IMR-90 (cell line): ENCODE measurements around the gene PTPN23. TPM values are rescaled to one million over a fixed set of nuclear protein-coding genes. Genes with fewer than 3 reads are reported as not detected.

Experiments
- ATAC-seq: fragments of 200-7000 bp; cut with Tn5 transposase; 2 replicates; pipeline ENCODE4 v1.9.1; 2020; ENCODE audit warnings: low read depth, mild to moderate bottlenecking, moderate library complexity
- BruUV-seq: library from RNA; stranded (reverse); fragments of 400-500 nt; replicated peaks from 2 replicates; lab custom pipeline; 2021; lab: Mats Ljungman, UMichigan
- CTCF ChIA-PET: fragments of 300-600 bp; formaldehyde crosslinking; extraction: SDS; loops from one replicate; lab custom pipeline; 2021; ENCODE audit warnings: antibody characterized with exemption; lab: Yijun Ruan, JAX
- POLR2A ChIA-PET: fragments of 300-600 bp; sonication (Branson Sonifier 250); formaldehyde crosslinking; loops from one replicate; lab custom pipeline; 2022; ENCODE audit warnings: antibody characterized with exemption; ENCODE audit not compliant: unreplicated experiment; lab: Charles Lee
- DNase-seq: peaks from one replicate; pipeline ENCODE4 v3.0.0; 2013
- H2AFZ ChIP-seq: replicated peaks from 2 replicates; pipeline ENCODE3; 2013; ENCODE audit warnings: low read length, mild to moderate bottlenecking; ENCODE audit not compliant: poor library complexity
- H2AK5ac ChIP-seq: 2 replicates; pipeline ENCODE4 v1.6.1; 2013; ENCODE audit warnings: low read depth, low read length, inconsistent platforms
- H2AK9ac ChIP-seq: replicated peaks from 2 replicates; pipeline ENCODE3; 2013; ENCODE audit warnings: mild to moderate bottlenecking, low read depth, low read length, moderate library complexity; ENCODE audit not compliant: poor library complexity
- H2BK120ac ChIP-seq: 2 replicates; pipeline ENCODE4 v1.6.1; 2013; ENCODE audit warnings: low read depth, low read length, inconsistent platforms
- H2BK15ac ChIP-seq: 3 replicates; pipeline ENCODE4 v1.6.1; 2013; ENCODE audit warnings: low read depth, low read length, inconsistent platforms
- H2BK20ac ChIP-seq: 2 replicates; pipeline ENCODE4 v1.6.1; 2013; ENCODE audit warnings: low read depth, mild to moderate bottlenecking, inconsistent platforms, low read length, moderate library complexity
- H2BK5ac ChIP-seq: 2 replicates; pipeline ENCODE4 v1.6.1; 2013; ENCODE audit warnings: mild to moderate bottlenecking, low read depth, low read length, inconsistent platforms; ENCODE audit not compliant: poor library complexity, severe bottlenecking
- H3K14ac ChIP-seq: replicated peaks from 2 replicates; pipeline ENCODE4 v1.6.1; 2013; ENCODE audit warnings: low read depth, low read length, inconsistent platforms
- H3K18ac ChIP-seq: 2 replicates; pipeline ENCODE4 v1.6.1; 2013; ENCODE audit warnings: low read depth, low read length, control low read depth
- H3K23ac ChIP-seq: 2 replicates; pipeline ENCODE4 v1.6.1; 2013; ENCODE audit warnings: low read depth, low read length, inconsistent platforms
- H3K27ac ChIP-seq: 2 replicates; pipeline ENCODE4 v1.5.1; 2013; ENCODE audit warnings: mild to moderate bottlenecking, control low read depth, low read length; ENCODE audit not compliant: insufficient read depth
- H3K27me3 ChIP-seq: 2 replicates; pipeline ENCODE4 v1.6.1; 2013; ENCODE audit warnings: low read length; ENCODE audit not compliant: control insufficient read depth, insufficient read depth
- H3K36me3 ChIP-seq: 2 replicates; pipeline ENCODE4 v1.6.1; 2013; ENCODE audit warnings: low read length, mixed read lengths; ENCODE audit not compliant: control insufficient read depth, insufficient read depth
- H3K4ac ChIP-seq: 2 replicates; pipeline ENCODE4 v1.6.1; 2013; ENCODE audit warnings: low read depth, low read length, inconsistent platforms
- H3K4me1 ChIP-seq: 2 replicates; pipeline ENCODE4 v1.6.1; 2013; ENCODE audit warnings: low read length, mixed read lengths; ENCODE audit not compliant: control insufficient read depth, insufficient read depth
- H3K4me2 ChIP-seq: 2 replicates; pipeline ENCODE4 v1.6.1; 2013; ENCODE audit warnings: low read depth, mild to moderate bottlenecking, control low read depth, low read length, moderate library complexity
- H3K4me3 ChIP-seq: 2 replicates; pipeline ENCODE4 v1.5.1; 2013; ENCODE audit warnings: low read depth, mild to moderate bottlenecking, control low read depth, low read length, moderate library complexity; ENCODE audit not compliant: insufficient read depth
- H3K56ac ChIP-seq: 2 replicates; pipeline ENCODE4 v1.6.1; 2013; ENCODE audit warnings: low read length, inconsistent platforms; ENCODE audit not compliant: insufficient read depth; ENCODE audit errors: extremely low read depth
- H3K79me1 ChIP-seq, 2 experiments: 2 replicates each; pipeline ENCODE4 v1.6.1; 2013; ENCODE audit warnings: low read length in 2 of 2, inconsistent platforms in 1 of 2, low read depth in 1 of 2
- H3K9ac ChIP-seq: 2 replicates; pipeline ENCODE4 v1.6.1; 2013; ENCODE audit warnings: low read depth, low read length, control low read depth
- H3K9me1 ChIP-seq: 2 replicates; pipeline ENCODE4 v1.6.1; 2013; ENCODE audit warnings: low read length, inconsistent platforms; ENCODE audit not compliant: insufficient read depth
- H3K9me3 ChIP-seq: 2 replicates; pipeline ENCODE4 v1.6.1; 2013; ENCODE audit warnings: low read length; ENCODE audit not compliant: control insufficient read depth, insufficient read depth
- H4K20me1 ChIP-seq: 2 replicates; pipeline ENCODE4 v1.6.1; 2013; ENCODE audit warnings: low read length, inconsistent platforms; ENCODE audit not compliant: insufficient read depth
- H4K5ac ChIP-seq: 2 replicates; pipeline ENCODE4 v1.6.1; 2013; ENCODE audit warnings: mild to moderate bottlenecking, low read depth, low read length, control low read depth
- H4K8ac ChIP-seq, 2 experiments: 2 replicates each; pipeline ENCODE4 v1.6.1; 2013; ENCODE audit warnings: low read depth in 2 of 2, low read length in 2 of 2, control low read depth in 1 of 2, inconsistent platforms in 1 of 2
- H4K91ac ChIP-seq: 2 replicates; pipeline ENCODE4 v1.6.1; 2013; ENCODE audit warnings: low read depth, low read length, inconsistent platforms; ENCODE audit not compliant: insufficient read depth
- CEBPB ChIP-seq: IDR thresholded peaks from 2 replicates; pipeline ENCODE4 v1.6.1; 2012; ENCODE audit warnings: low read depth, low read length, improper control_type of control experiment
- FOS ChIP-seq: fragments of 150-350 bp; IDR thresholded peaks from 2 replicates; pipeline ENCODE4 v1.6.1; 2016; ENCODE audit warnings: low read depth, low read length
- POLR2A ChIP-seq: IDR thresholded peaks from 2 replicates; pipeline ENCODE4 v1.6.1; 2012; ENCODE audit warnings: mild to moderate bottlenecking, low read depth, low read length
- RAD21 ChIP-seq: IDR thresholded peaks from 2 replicates; pipeline ENCODE4 v1.6.1; 2012; ENCODE audit warnings: low read length, improper control_type of control experiment
- RCOR1 ChIP-seq: IDR thresholded peaks from 2 replicates; pipeline ENCODE4 v1.6.1; 2012; ENCODE audit warnings: mild to moderate bottlenecking, low read length, improper control_type of control experiment; ENCODE audit not compliant: insufficient replicate concordance
- RFX5 ChIP-seq: IDR thresholded peaks from 2 replicates; pipeline ENCODE4 v1.8.0; 2012; ENCODE audit warnings: low read depth, mild to moderate bottlenecking, low read length, moderate library complexity
- SMC3 ChIP-seq: fragments of 150-350 bp; IDR thresholded peaks from 2 replicates; pipeline ENCODE4 v1.6.1; 2016; ENCODE audit warnings: low read depth, mild to moderate bottlenecking, antibody characterized with exemption, low read length, moderate library complexity
- WGBS, 2 experiments: methylation state at CpG; one replicate each; pipeline versions ENCODE4 v1.1.5 to v1.1.7; 2013; ENCODE audit warnings: missing lambda C conversion rate in 2 of 2; ENCODE audit not compliant: insufficient read length in 1 of 2; ENCODE audit errors: extremely low coverage in 2 of 2; 5-methylcytosine and 5-hydroxymethylcytosine counted together
- dilution Hi-C: fragments of 300-500 bp; cut with HindIII; formaldehyde crosslinking; loops from one replicate; pipeline ENCODE4 v1.14.3; 2018; ENCODE audit warnings: low sequenced_read_pairs; ENCODE audit not compliant: unreplicated experiment
- in situ Hi-C: fragments of 300-500 bp; cut with MboI; formaldehyde crosslinking; loops from 3 replicates; pipeline ENCODE4 v1.14.3; 2019; ENCODE audit warnings: low sequenced_read_pairs, inconsistent platforms, mixed read lengths
- intact Hi-C: fragments of 100-400 bp; cut with micrococcal nuclease; formaldehyde crosslinking; loops from 2 replicates; pipeline ENCODE4 v1.10.0; 2022
- polyA plus RNA-seq, 3 experiments: library from polyadenylated mRNA; depleted of rRNA; stranded (reverse); fragments of >200 nt; gene quantifications; 2 replicates each; pipeline ENCODE4 v1.2.3, GENCODE V29; 2012; ENCODE audit warnings: low replicate concordance in 1 of 3
- total RNA-seq: library from RNA; depleted of rRNA; stranded (reverse); fragments of >200 nt; gene quantifications from 2 replicates; pipeline ENCODE4 v1.2.3, GENCODE V29; 2012
- TF ChIP-seq, protein P1 (sequence below): conservative IDR thresholded peaks from 2 replicates; pipeline ENCODE4 v1.5.1; 2012; ENCODE audit warnings: mild to moderate bottlenecking, low read depth, low read length, improper control_type of control experiment
- TF ChIP-seq, protein P2 (sequence below): fragments of 150-350 bp; IDR thresholded peaks from 2 replicates; pipeline ENCODE4 v1.6.1; 2016; ENCODE audit warnings: low read depth, mild to moderate bottlenecking, low read length, moderate library complexity, borderline replicate concordance
- TF ChIP-seq, protein P3 (sequence below): fragments of 150-350 bp; IDR thresholded peaks from 2 replicates; pipeline ENCODE4 v1.6.1; 2017; ENCODE audit warnings: mild to moderate bottlenecking, antibody characterized with exemption, low read length, low read depth

The PTPN23 gene
- total and polyA plus RNA-seq, 2 of the 4 experiments (the other 2 are of a cell fraction), result 4.5 to 15.1 TPM

DNA sequence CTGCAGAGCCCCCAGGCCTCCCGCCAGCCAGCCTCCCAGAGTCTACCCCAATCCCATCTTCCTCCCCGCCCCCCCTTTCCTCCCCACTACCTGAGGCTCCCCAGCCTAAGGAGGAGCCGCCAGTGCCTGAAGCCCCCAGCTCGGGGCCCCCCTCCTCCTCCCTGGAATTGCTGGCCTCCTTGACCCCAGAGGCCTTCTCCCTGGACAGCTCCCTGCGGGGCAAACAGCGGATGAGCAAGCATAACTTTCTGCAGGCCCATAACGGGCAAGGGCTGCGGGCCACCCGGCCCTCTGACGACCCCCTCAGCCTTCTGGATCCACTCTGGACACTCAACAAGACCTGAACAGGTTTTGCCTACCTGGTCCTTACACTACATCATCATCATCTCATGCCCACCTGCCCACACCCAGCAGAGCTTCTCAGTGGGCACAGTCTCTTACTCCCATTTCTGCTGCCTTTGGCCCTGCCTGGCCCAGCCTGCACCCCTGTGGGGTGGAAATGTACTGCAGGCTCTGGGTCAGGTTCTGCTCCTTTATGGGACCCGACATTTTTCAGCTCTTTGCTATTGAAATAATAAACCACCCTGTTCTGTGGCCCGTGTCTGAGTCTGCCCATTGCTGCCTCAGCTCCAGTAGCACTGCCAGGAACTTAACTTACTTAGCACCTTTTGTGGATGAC, 32.2 kb downstream of the PTPN23 start:
- H3K27me3 ChIP-seq, result no peaks in the 10 kb centered on the region
- H3K27ac ChIP-seq, result no peak overlapping the region
- no peak for ATAC-seq
- H3K4me1 ChIP-seq, result no peaks in the 10 kb centered on the region
- no peak for DNase-seq
- no peaks in the 10 kb centered on the region for H3K9me3 ChIP-seq
- no peak overlapping the region for H2BK20ac ChIP-seq
- no peak overlapping the region for H3K9ac ChIP-seq
- no peak overlapping the region for H3K4me3 ChIP-seq
- H2BK15ac ChIP-seq, result no peak overlapping the region
- H3K18ac ChIP-seq, result no peak overlapping the region
- H3K36me3 ChIP-seq, result peaks cover 70% of the 10 kb centered on the region
- no peaks in the 10 kb centered on the region for H3K9me1 ChIP-seq
- CTCF ChIA-PET, result interaction anchor here (0.6 kb wide), 1 partner anchor 21 kb away, joined by 3 read pairs; no protein-coding TSS in a partner anchor
- no peak overlapping the region for H2AK9ac ChIP-seq
- H3K4me2 ChIP-seq, result no peak overlapping the region
- intact Hi-C loops, result no loop called here
- no TSS peak for BruUV-seq
- H3K4ac ChIP-seq, result no peak overlapping the region
- no peak overlapping the region for H3K56ac ChIP-seq
- in situ Hi-C loops, result no loop called here
- no peak overlapping the region for H2AFZ ChIP-seq
- H4K20me1 ChIP-seq, result peaks cover 19% of the 10 kb centered on the region
- TF ChIP-seq RCOR1, result no peak
- no peak for TF ChIP-seq POLR2A
- no peak for TF ChIP-seq CEBPB
- TF ChIP-seq, protein P1, sequence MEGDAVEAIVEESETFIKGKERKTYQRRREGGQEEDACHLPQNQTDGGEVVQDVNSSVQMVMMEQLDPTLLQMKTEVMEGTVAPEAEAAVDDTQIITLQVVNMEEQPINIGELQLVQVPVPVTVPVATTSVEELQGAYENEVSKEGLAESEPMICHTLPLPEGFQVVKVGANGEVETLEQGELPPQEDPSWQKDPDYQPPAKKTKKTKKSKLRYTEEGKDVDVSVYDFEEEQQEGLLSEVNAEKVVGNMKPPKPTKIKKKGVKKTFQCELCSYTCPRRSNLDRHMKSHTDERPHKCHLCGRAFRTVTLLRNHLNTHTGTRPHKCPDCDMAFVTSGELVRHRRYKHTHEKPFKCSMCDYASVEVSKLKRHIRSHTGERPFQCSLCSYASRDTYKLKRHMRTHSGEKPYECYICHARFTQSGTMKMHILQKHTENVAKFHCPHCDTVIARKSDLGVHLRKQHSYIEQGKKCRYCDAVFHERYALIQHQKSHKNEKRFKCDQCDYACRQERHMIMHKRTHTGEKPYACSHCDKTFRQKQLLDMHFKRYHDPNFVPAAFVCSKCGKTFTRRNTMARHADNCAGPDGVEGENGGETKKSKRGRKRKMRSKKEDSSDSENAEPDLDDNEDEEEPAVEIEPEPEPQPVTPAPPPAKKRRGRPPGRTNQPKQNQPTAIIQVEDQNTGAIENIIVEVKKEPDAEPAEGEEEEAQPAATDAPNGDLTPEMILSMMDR, result 0 out of 2 replicates have a peak, but pooled peaks have one; percentile 11
- TF ChIP-seq, protein P2, sequence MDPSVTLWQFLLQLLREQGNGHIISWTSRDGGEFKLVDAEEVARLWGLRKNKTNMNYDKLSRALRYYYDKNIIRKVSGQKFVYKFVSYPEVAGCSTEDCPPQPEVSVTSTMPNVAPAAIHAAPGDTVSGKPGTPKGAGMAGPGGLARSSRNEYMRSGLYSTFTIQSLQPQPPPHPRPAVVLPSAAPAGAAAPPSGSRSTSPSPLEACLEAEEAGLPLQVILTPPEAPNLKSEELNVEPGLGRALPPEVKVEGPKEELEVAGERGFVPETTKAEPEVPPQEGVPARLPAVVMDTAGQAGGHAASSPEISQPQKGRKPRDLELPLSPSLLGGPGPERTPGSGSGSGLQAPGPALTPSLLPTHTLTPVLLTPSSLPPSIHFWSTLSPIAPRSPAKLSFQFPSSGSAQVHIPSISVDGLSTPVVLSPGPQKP, result no peak
- TF ChIP-seq RFX5, result no peak
- TF ChIP-seq, protein P3, sequence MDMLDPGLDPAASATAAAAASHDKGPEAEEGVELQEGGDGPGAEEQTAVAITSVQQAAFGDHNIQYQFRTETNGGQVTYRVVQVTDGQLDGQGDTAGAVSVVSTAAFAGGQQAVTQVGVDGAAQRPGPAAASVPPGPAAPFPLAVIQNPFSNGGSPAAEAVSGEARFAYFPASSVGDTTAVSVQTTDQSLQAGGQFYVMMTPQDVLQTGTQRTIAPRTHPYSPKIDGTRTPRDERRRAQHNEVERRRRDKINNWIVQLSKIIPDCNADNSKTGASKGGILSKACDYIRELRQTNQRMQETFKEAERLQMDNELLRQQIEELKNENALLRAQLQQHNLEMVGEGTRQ, result no peak
- TF ChIP-seq FOS, result no peak
- peak; percentile 15; the same call in 1 of the 2 replicates for TF ChIP-seq RAD21
- no peak for TF ChIP-seq SMC3
- H4K5ac ChIP-seq, result no peak overlapping the region
- H4K8ac ChIP-seq, result no peak overlapping the region
- 76% methylated on average over 7 of the region's 12 CpGs; no CpG with 5 or more reads in 1 of the 2 experiments for WGBS, 2 experiments
- dilution Hi-C loops, result no loop called here
- POLR2A ChIA-PET, result no interaction called here
- no peak overlapping the region for H3K14ac ChIP-seq
- no peak overlapping the region for H2BK5ac ChIP-seq
- no peak overlapping the region for H2BK120ac ChIP-seq
- peaks cover 4 to 6% of the 10 kb centered on the region in 2 experiments; a peak in 2 of 4 replicates for H3K79me1 ChIP-seq
- H3K23ac ChIP-seq, result no peak overlapping the region
- H2AK5ac ChIP-seq, result no peak overlapping the region
- no peak overlapping the region for H4K91ac ChIP-seq
